ENCODE data around the gene CDKAL1.

DNA sequence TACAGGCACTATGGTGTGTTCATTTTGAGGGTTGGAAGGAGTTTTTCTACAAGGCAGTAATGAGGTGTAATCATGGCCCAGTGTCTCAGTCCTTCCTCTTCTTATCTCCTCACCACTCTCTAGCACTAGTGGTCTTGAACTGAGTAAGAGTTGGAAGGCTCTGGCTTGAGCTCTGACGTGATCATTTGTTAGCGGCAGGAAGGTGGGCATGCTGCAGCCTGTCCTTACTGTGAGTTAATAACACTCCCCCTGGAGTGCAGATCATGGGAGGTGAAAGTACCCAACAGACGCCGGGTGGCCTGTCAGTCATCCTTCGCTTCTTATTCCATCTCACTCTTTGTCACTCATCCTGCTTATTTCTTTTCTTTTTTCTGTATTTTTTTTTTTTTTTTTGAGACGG is 356.9 kb downstream of the CDKAL1 start:
- TF ChIP-seq REST (IDR thresholded peaks at IDR 0.05; ENCODE audit: insufficient read depth in 1 of 2, low read depth in 2 of 2, low read length in 2 of 2) (no peak), POLR2AphosphoS5 (IDR thresholded peaks at IDR 0.05; ENCODE audit: low read depth, low read length) (no peak), TAF1 (IDR thresholded peaks at IDR 0.05; ENCODE audit: borderline replicate concordance, insufficient read depth, low read length) (no peak)
